Gastroesophageal sphincter (tissue), 3 donors: Measurements from ENCODE around the gene CLIC6.

Source experiments
- EP300 ChIP-seq: sonication (generic); formaldehyde crosslinking; IDR thresholded peaks from one replicate; pipeline ENCODE4 v1.6.1; 2017; ENCODE audit warnings: antibody characterized with exemption, mild to moderate bottlenecking
- TF ChIP-seq, protein P1 (sequence below), 4 experiments: fragments of 200-600 bp in 2 of 4; fragments of 450-650 bp in 2 of 4; sonication (generic) in 1 of 4; IDR thresholded peaks; one replicate each; pipeline ENCODE4 v1.5.1; 2017 to 2019; ENCODE audit warnings: antibody characterized with exemption in 4 of 4, mild to moderate bottlenecking in 2 of 4, moderate library complexity in 2 of 4

DNA sequence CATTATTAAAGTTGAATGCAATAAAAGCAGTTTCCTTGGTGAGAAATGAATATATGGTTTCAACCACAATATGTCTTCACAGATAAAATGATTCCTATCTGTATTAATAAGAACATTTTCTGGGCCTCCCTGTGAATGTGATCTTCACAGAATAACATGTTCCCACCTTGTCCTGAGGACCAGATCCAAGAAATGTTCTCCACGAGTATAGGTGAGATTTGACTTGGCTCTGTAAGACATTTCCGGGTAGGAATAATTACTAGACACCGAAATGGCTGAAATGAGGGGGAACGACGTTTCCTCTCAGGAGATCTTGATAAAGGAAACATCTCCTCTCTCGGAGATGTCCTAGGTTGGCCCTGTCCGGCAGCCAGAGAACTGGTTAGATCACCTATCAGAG, 61.4 kb downstream of the CLIC6 start:
- TF ChIP-seq EP300, result no peak
- TF ChIP-seq, protein P1, sequence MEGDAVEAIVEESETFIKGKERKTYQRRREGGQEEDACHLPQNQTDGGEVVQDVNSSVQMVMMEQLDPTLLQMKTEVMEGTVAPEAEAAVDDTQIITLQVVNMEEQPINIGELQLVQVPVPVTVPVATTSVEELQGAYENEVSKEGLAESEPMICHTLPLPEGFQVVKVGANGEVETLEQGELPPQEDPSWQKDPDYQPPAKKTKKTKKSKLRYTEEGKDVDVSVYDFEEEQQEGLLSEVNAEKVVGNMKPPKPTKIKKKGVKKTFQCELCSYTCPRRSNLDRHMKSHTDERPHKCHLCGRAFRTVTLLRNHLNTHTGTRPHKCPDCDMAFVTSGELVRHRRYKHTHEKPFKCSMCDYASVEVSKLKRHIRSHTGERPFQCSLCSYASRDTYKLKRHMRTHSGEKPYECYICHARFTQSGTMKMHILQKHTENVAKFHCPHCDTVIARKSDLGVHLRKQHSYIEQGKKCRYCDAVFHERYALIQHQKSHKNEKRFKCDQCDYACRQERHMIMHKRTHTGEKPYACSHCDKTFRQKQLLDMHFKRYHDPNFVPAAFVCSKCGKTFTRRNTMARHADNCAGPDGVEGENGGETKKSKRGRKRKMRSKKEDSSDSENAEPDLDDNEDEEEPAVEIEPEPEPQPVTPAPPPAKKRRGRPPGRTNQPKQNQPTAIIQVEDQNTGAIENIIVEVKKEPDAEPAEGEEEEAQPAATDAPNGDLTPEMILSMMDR (IDR thresholded peaks at IDR 0.05), result no peak
